ENCODE results near the gene TMEM238L.

DNA sequence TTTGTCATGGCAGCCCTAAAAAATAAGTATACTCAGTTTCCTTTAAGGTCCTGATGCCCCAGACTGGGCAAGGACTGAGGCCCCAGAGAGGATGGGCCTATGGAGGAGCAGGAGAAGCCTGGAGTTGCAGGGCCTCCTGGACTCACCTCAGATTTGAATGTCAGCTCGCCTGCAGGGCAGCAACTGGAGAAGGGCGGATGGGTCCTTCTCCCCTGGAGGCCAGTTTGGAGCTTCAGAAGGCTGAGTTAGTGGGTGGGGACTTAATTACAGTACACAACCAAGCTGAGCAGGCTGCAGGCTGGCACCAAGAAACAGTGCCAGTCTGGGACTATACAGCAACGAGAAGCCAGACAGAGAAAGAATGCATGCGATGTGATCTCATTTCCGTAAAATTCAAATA lies 27.8 kb upstream of the TMEM238L start:
- no peak for TF ChIP-seq EZH2phosphoT487 (IDR thresholded peaks at IDR 0.05; ENCODE audit: low read depth)
- TF ChIP-seq CTCF (IDR thresholded peaks at IDR 0.05; ENCODE audit: low read depth, low read length): no peak

Data from OCI-LY3 (cell line).